Spleen (tissue), 11 donors: ENCODE data around the gene KCNT1. TPM values are rescaled to one million over a fixed set of nuclear protein-coding genes. Genes with fewer than 3 reads are reported as not detected.

Experiments
- DNase-seq: peaks from one replicate; pipeline ENCODE4 v3.0.0-alpha.2; 2020
- H3K27ac ChIP-seq, 8 donors: fragments of 200-600 bp; sonication (generic) in 7 of 8; 1 replicate in 4 of 8; 2 replicates in 4 of 8; pipeline versions ENCODE4 v1.5.0 to v1.8.0; 2016 to 2021; ENCODE audit warnings: inconsistent platforms in 4 of 8, mild to moderate bottlenecking in 4 of 8, moderate library complexity in 1 of 8
- H3K27me3 ChIP-seq, 7 donors: fragments of 200-600 bp; sonication (generic) in 6 of 7; replicated peaks in 1 of 7; 1 replicate in 4 of 7; 2 replicates in 3 of 7; pipeline versions ENCODE4 v1.5.0 to v1.8.0; 2016 to 2021; ENCODE audit warnings: inconsistent platforms in 3 of 7, mild to moderate bottlenecking in 1 of 7
- H3K36me3 ChIP-seq, 6 donors: fragments of 200-600 bp; sonication (generic) in 5 of 6; 1 replicate in 4 of 6; 2 replicates in 2 of 6; pipeline versions ENCODE4 v1.5.0 to v1.8.0; 2016 to 2021; ENCODE audit warnings: inconsistent platforms in 2 of 6
- H3K4me1 ChIP-seq, 6 donors: fragments of 200-600 bp; sonication (generic) in 5 of 6; 1 replicate in 3 of 6; 2 replicates in 3 of 6; pipeline versions ENCODE4 v1.5.0 to v1.8.0; 2016 to 2021; ENCODE audit warnings: inconsistent platforms in 3 of 6
- H3K4me3 ChIP-seq, 8 donors: fragments of 200-600 bp; sonication (generic) in 7 of 8; 1 replicate in 4 of 8; 2 replicates in 4 of 8; pipeline versions ENCODE4 v1.5.0 to v1.8.0; 2016 to 2021; ENCODE audit warnings: inconsistent platforms in 4 of 8, mild to moderate bottlenecking in 4 of 8, moderate library complexity in 2 of 8
- H3K9me3 ChIP-seq, 8 donors: fragments of 200-600 bp; sonication (generic) in 7 of 8; 1 replicate in 4 of 8; 2 replicates in 4 of 8; pipeline versions ENCODE4 v1.5.0 to v1.8.0; 2016 to 2021; ENCODE audit warnings: inconsistent platforms in 4 of 8
- POLR2A ChIP-seq, 3 donors: fragments of 450-650 bp; IDR thresholded peaks; one replicate each; pipeline ENCODE4 v1.5.1; 2017; ENCODE audit warnings: antibody characterized with exemption in 3 of 3, mild to moderate bottlenecking in 1 of 3
- POLR2AphosphoS5 ChIP-seq, 3 donors: sonication (generic); formaldehyde crosslinking; IDR thresholded peaks; one replicate each; pipeline ENCODE4 v1.5.1; 2017; ENCODE audit warnings: antibody characterized with exemption in 3 of 3
- WGBS, 5 donors: extraction: QIAGEN DNeasy Blood & Tissue Kit in 3 of 5; methylation state at CpG; one replicate each; pipeline versions ENCODE4 v1.1.5 to v1.1.7; 2013 to 2018; 5-methylcytosine and 5-hydroxymethylcytosine counted together
- intact Hi-C: fragments of 100-400 bp; cut with DNase I; formaldehyde crosslinking; loops from one replicate; pipeline ENCODE4 v1.15.0; 2023; ENCODE audit warnings: low total_unique reads
- polyA plus RNA-seq, 3 donors: library from polyadenylated mRNA; stranded (reverse); fragments of 200-250 nt; gene quantifications; one replicate each; pipeline ENCODE4 v1.2.1, GENCODE V29; 2013
- total RNA-seq, 7 donors: library from RNA; depleted of rRNA in 3 of 7; stranded (reverse); fragments of >200 nt in 3 of 7; fragmentation: NEBNext Ultra II Directional in 4 of 7; extraction: Animal tissue kit (Norgen Biotek cat#: 25700) in 4 of 7; gene quantifications; one replicate each; pipeline versions ENCODE4 v1.1.0 to v1.2.1, GENCODE V29; 2016 to 2021
- TF ChIP-seq, protein P1 (sequence below), 11 experiments: fragments of 200-600 bp in 7 of 11; fragments of 450-650 bp in 4 of 11; sonication (generic) in 4 of 11; IDR thresholded peaks in 8 of 11; conservative IDR thresholded peaks in 3 of 11; 1 replicate in 7 of 11; 2 replicates in 4 of 11; pipeline versions ENCODE4 v1.4.0 to v1.8.0; 2016 to 2021; ENCODE audit warnings: antibody characterized with exemption in 11 of 11, inconsistent platforms in 4 of 11, mild to moderate bottlenecking in 1 of 11
- donor health status: healthy with polysubstance abuse.
- donor health status: DM: no; HTN: no; CAD: no; lungs with moderate emphysema.
- donor health status: DM: no; HTN: no; CAD: no.
- donor health status: Bipolar disorder and iron deficiency.
- donor health status: healthy.
- donor health status: DM: no; HTN: no; CAD: no.
- donor health status: DM: yes; HTN: yes; CAD: no.

Gene KCNT1
- total and polyA plus RNA-seq, 10 donors = 1.0 to 41.5 (median 19.8) TPM

DNA sequence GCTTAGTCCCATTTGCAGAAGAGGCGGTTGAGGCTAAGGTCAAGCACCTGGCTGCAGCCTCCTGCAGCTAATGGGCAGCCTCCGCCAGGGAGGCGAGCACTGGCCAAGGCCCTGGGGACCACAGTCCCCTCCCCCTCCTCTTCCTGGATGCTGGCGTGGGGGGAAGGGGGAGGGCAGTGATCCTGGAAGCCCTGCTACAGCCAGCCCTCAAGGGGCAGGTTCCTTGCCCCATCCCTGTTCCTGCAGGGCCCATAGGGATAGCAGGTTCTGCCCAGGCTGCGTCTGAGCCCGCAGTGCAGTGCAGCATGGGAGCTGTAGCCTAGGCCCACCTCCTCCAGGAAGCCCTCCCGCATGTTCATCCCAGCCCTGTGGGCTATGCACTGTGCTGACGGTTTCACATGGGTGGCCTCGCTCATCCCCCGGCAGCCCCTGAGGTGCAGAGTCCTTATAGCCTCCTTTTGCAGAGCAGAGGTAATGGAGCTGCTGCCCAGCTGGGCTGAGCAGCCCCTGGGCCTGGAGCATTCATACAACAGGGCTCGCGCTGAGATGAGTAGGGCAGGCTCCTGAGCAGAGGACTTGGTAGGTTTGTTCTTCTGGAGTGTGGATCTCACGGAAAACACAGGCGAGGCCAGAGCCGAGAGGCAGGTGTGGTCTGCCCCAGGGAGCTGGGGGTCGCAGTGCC is 36.0 kb downstream of the KCNT1 start:
- Histone ChIP-seq H3K36me3 (peaks cover 0 to 7% (median 0%) of the 10 kb centered on the region in 6 donors), H3K27ac (no peak overlapping the region), H3K4me1 (peaks cover 0 to 12% (median 0%) of the 10 kb centered on the region in 6 donors), H3K4me3 (no peak overlapping the region), H3K27me3 (peaks cover 0 to 78% (median 33%) of the 10 kb centered on the region in 7 donors), H3K9me3 (no peaks in the 10 kb centered on the region)
- WGBS, 5 donors = 68 to 86% (median 76%) methylated on average over 10 to 16 of the region's 16 CpGs
- DNase-seq = no peak
- TF ChIP-seq, protein P1, sequence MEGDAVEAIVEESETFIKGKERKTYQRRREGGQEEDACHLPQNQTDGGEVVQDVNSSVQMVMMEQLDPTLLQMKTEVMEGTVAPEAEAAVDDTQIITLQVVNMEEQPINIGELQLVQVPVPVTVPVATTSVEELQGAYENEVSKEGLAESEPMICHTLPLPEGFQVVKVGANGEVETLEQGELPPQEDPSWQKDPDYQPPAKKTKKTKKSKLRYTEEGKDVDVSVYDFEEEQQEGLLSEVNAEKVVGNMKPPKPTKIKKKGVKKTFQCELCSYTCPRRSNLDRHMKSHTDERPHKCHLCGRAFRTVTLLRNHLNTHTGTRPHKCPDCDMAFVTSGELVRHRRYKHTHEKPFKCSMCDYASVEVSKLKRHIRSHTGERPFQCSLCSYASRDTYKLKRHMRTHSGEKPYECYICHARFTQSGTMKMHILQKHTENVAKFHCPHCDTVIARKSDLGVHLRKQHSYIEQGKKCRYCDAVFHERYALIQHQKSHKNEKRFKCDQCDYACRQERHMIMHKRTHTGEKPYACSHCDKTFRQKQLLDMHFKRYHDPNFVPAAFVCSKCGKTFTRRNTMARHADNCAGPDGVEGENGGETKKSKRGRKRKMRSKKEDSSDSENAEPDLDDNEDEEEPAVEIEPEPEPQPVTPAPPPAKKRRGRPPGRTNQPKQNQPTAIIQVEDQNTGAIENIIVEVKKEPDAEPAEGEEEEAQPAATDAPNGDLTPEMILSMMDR (IDR thresholded peaks at IDR 0.05 in 8 of 11, conservative IDR thresholded peaks at IDR 0.05 in 3 of 11) = no peak
- TF ChIP-seq POLR2AphosphoS5 (IDR thresholded peaks at IDR 0.05) = no peak
- no peak for TF ChIP-seq POLR2A (IDR thresholded peaks at IDR 0.05)
- intact Hi-C loops = no loop called here

DNA sequence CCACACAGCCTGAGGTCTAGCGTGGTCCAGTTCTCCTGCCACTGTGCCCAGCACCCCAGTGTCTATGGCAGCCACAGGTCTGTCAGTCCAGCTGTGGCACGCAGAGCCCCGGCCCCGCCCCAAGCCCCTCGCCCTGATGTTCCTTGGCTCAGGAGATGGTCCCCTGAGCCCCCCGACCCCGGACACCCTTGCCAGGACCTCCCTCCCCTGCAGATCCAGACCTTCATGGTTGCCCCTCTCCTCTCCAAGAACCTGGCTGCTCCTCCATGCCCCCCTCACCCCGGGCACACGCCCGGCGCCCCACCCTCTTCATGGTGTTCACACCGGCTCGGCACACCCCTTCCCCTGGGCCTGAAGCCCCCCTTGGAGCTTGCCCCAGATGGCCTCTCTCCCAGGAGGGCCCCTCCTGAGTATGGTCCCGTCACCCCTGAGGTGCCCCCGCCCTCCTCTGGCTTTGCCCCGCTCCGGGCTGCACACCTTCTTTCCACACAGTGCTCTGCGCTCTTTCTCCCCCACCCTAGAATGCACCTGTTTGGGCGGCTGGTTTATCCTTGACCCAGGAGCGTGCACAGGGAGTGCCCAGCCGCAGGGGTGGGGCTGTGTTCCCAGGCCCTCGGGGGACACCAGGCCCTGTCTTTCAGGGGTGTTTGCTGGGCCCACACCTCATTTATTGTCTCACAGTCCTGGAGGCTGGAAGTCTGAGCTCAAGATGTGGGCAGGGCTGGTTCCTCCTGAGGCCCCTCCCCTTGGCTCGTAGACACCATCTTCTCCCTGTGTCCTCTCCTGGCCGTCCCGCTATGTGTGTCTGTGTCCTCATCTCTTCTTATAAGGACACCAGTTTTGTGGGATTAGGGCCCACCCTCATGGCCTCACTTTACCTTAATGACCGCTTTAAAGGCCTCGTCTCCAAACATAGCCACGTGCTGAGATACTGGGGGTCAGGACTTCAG is 37.6 kb downstream of the KCNT1 start:
- intact Hi-C loops = no loop called here
- peaks cover 0 to 12% (median 0%) of the 10 kb centered on the region in 6 donors for H3K4me1 ChIP-seq
- no peak for DNase-seq
- no peaks in the 10 kb centered on the region for H3K9me3 ChIP-seq
- WGBS, 5 donors = 72 to 82% (median 79%) methylated on average over 21 to 28 of the region's 28 CpGs
- peaks cover 0 to 79% (median 33%) of the 10 kb centered on the region in 7 donors for H3K27me3 ChIP-seq
- peaks cover 0 to 4% (median 0%) of the 10 kb centered on the region in 6 donors for H3K36me3 ChIP-seq
- no peak overlapping the region for H3K4me3 ChIP-seq
- no peak overlapping the region for H3K27ac ChIP-seq
- TF ChIP-seq, protein P1 (IDR thresholded peaks at IDR 0.05 in 8 of 11, conservative IDR thresholded peaks at IDR 0.05 in 3 of 11) = no peak
- TF ChIP-seq POLR2A (IDR thresholded peaks at IDR 0.05) (no peak), POLR2AphosphoS5 (IDR thresholded peaks at IDR 0.05) (no peak)

GRCh38 chr9:135741276-135742219 is 39.6 kb downstream of the KCNT1 start:
- H3K27ac ChIP-seq = no peak overlapping the region
- no peak for DNase-seq
- TF ChIP-seq POLR2AphosphoS5 (IDR thresholded peaks at IDR 0.05) (no peak), POLR2A (IDR thresholded peaks at IDR 0.05) (no peak)
- TF ChIP-seq, protein P1 (IDR thresholded peaks at IDR 0.05 in 8 of 11, conservative IDR thresholded peaks at IDR 0.05 in 3 of 11) = no peak
- H3K27me3 ChIP-seq = peaks cover 0 to 63% (median 20%) of the 10 kb centered on the region in 7 donors
- H3K9me3 ChIP-seq = no peaks in the 10 kb centered on the region
- intact Hi-C loops = no loop called here
- 73 to 82% (median 74%) methylated on average over 9 to 24 of the region's 24 CpGs for WGBS, 5 donors
- no peak overlapping the region for H3K4me3 ChIP-seq
- no peaks in the 10 kb centered on the region for H3K36me3 ChIP-seq
- H3K4me1 ChIP-seq = peaks cover 0 to 6% (median 0%) of the 10 kb centered on the region in 6 donors
